Large intestine (tissue), 12 donors: Measurements from ENCODE around the gene OR5B2. TPM values are rescaled to one million over a fixed set of nuclear protein-coding genes. Genes with fewer than 3 reads are reported as not detected.
A peak's percentile ranks its signal among the peaks of the same experiment; 100 is the strongest.

ENCODE experiments used
- DNase-seq, 2 donors: peaks; one replicate each; pipeline versions ENCODE4 v3.0.0 to v3.0.0-alpha.2; 2013
- H3K27ac ChIP-seq: one replicate; pipeline ENCODE4 v1.5.1; 2013; ENCODE audit warnings: low read length
- H3K27me3 ChIP-seq: 2 replicates; pipeline ENCODE4 v1.6.1; 2013; ENCODE audit warnings: low read length; ENCODE audit not compliant: control insufficient read depth, insufficient read depth
- H3K36me3 ChIP-seq: 2 replicates; pipeline ENCODE4 v1.6.1; 2013; ENCODE audit warnings: low read length; ENCODE audit not compliant: control insufficient read depth, insufficient read depth
- H3K4me1 ChIP-seq: one replicate; pipeline ENCODE4 v1.6.1; 2013; ENCODE audit warnings: low read length; ENCODE audit not compliant: control insufficient read depth, insufficient read depth
- H3K4me3 ChIP-seq: one replicate; pipeline ENCODE4 v1.5.1; 2013; ENCODE audit warnings: low read length
- H3K9me3 ChIP-seq: one replicate; pipeline ENCODE4 v1.6.1; 2013; ENCODE audit warnings: mild to moderate bottlenecking, low read depth, low read length, moderate library complexity; ENCODE audit not compliant: control insufficient read depth
- WGBS: methylation state at CpG from one replicate; pipeline ENCODE4 v1.1.5; 2013; ENCODE audit warnings: low lambda C conversion rate; ENCODE audit not compliant: insufficient coverage; 5-methylcytosine and 5-hydroxymethylcytosine counted together
- long read RNA-seq, 11 donors: transcript quantifications; one replicate each; lab custom pipeline, GENCODE V29; 2026
- polyA plus RNA-seq: library from polyadenylated mRNA; unstranded; fragments of 120-200 nt; gene quantifications from one replicate; pipeline ENCODE4 v1.2.1, GENCODE V29; 2013

OR5B2 gene
- 0.01 TPM for polyA plus RNA-seq
- long read RNA-seq, donor 1 = 0 reads
- long read RNA-seq, donor 2 = 0 reads
- long read RNA-seq, donor 3 = 0 reads
- long read RNA-seq, donor 4 = 0 reads
- long read RNA-seq, donor 5 = 0 reads
- long read RNA-seq, donor 6 = 0 reads
- long read RNA-seq, donor 7 = 0 reads
- long read RNA-seq, donor 8 = 0 reads
- long read RNA-seq, donor 9 = 0 reads
- long read RNA-seq, donor 10 = 0 reads
- long read RNA-seq, donor 11 = 0 reads

DNA sequence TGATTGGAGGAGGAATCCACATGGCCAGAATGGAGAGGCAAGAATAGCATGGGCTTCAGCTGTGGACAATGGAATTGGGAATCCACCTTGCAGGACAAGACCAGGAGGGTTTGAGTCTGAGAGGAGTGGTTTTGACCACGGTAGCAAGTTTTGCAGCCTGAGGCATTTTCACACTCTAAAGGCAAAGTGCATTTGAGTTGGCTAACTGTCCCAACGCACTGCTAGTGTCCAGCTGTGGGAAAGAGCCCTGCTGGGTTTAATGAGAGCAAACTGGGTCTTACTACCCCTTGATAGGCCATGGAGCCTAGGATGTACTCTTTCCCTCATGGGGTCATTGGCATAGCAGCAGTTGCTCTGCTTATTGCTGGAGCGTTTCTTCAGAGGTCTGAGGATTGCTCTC lies at the start of gene OR5B2:
OR5B2 (minus strand) TSS at position 101 of the 400 bp plus-strand sequence. CDS start 4,860 bp downstream, outside the sequence.
- Histone ChIP-seq H3K27ac (no peak within 1 kb of the TSS), H3K9me3 (no peaks in the 10 kb centered on the region), H3K4me3 (no peak within 1 kb of the TSS), H3K27me3 (no peaks in the 10 kb centered on the region), H3K36me3 (no peaks in the 10 kb centered on the region), H3K4me1 (no peaks in the 10 kb centered on the region)
- no CpG with 5 or more reads among the region's 3 CpGs for WGBS
- no peak for DNase-seq

DNA sequence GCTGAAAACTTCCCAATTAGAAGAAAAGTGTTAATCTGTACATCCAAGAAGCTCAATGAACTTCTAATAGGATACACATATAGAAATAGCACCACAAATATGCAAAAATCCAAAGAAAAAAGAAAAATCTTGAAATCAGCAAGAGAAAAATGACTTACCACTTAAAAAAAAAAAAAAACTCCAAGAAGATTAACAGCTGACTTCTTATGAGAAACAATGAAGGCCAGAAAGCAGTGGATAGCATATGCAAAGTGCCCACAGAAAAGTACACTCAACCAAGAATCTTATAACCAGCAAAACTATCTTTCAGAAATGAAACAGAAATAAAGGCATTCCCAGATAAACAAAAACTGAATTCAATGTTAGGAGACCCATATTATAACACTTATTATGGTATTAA lies 44.0 kb upstream of the OR5B2 start:
- Histone ChIP-seq H3K36me3 (no peaks in the 10 kb centered on the region), H3K27me3 (no peaks in the 10 kb centered on the region), H3K4me3 (no peak overlapping the region), H3K27ac (no peak overlapping the region), H3K4me1 (no peaks in the 10 kb centered on the region), H3K9me3 (peaks cover 11% of the 10 kb centered on the region)
- no peak for DNase-seq

DNA sequence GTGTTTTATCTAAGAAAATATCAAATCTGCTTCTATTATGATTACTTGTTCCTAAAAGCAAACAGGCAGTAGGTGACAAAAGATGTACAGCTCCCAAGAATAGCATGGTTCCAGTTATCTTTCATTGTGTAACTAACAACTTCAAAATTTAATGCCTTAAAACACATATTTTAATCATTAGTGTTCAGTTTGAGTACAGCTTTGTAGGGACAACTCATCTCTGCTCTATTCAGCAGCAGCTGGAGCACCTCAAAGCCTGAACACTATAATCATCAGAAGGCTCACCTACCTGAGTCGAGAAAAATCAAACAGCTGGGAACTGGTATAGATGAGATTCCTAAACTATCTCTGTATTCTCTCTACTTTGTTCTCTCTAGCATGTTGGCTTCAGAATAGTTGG lies 38.4 kb upstream of the OR5B2 start:
- no peak for DNase-seq

DNA sequence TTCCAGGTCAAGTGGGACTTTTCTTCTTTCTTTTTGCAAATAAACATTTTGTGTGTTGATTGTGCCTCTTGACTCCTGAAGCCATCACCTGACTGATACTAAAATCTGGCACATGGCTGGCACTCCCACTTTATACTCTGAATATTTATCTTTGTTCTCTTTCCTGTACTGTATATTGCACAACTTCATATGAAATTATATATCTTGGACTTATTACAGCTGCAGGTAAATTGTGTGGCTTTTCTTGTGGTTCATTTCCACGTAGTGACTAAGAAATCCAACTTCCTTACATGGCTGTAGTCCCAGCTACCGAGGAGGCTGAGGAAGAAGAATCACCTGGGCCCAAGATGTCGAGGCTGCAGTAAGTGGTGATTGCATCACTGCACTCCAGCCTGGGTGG lies 37.8 kb upstream of the OR5B2 start:
- Histone ChIP-seq H3K27me3 (no peaks in the 10 kb centered on the region), H3K4me1 (no peaks in the 10 kb centered on the region), H3K9me3 (no peaks in the 10 kb centered on the region), H3K4me3 (no peak overlapping the region), H3K27ac (no peak overlapping the region), H3K36me3 (no peaks in the 10 kb centered on the region)
- WGBS = no CpG with 5 or more reads among the region's 3 CpGs
- DNase-seq = no peak

More for the DNA sequence above, 38.4 kb upstream of the OR5B2 start:
- H3K9me3 ChIP-seq = peaks cover 4% of the 10 kb centered on the region
- no peaks in the 10 kb centered on the region for H3K36me3 ChIP-seq
- no peak overlapping the region for H3K4me3 ChIP-seq
- H3K27ac ChIP-seq = no peak overlapping the region
- no peaks in the 10 kb centered on the region for H3K27me3 ChIP-seq
- WGBS = no CpG with 5 or more reads among the region's 1 CpG
- no peaks in the 10 kb centered on the region for H3K4me1 ChIP-seq

DNA sequence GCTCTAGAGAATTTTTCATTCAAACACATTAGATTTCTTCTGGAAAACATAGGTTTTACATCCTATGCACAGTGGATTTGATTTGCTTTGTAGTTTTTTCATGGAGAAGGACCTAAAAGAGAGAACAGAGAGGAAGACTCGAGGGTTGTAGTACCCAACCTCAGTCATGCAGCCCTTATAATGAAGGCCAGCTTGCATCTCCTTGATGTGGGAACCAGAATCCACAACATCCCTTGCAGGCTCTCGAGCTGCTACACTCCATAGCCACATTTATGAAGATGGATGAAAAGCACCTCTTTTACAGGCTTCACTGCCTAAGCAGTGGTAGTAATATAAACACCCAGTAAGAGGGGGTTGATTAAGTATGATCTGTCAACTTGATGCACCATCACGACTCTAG lies 23.7 kb upstream of the OR5B2 start:
- 50% methylated on average over 1 of the region's 3 CpGs for WGBS
- no peaks in the 10 kb centered on the region for H3K27me3 ChIP-seq
- DNase-seq = no peak
- no peaks in the 10 kb centered on the region for H3K36me3 ChIP-seq
- H3K4me3 ChIP-seq = no peak overlapping the region
- no peak overlapping the region for H3K27ac ChIP-seq
- H3K4me1 ChIP-seq = no peaks in the 10 kb centered on the region
- H3K9me3 ChIP-seq = no peaks in the 10 kb centered on the region

DNA sequence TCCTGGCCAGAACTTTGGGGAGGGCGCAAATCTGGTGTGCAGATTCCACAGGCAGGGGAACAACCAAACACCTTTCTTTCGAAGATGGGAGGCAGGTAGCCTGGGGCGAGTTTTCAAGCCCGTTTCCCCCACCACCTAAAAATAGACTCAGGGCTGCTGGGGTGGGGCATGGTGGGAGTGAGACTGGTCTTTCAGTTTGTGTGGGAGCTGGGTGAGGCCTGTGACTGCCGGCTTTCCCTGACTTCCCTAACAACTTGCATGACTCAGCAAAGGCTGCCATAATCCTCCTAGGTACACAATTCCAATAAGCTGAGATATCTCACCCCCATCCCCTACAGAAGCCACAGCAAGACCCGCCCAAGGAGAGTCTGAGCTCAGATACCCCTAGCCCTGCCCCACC lies 18.4 kb upstream of the OR5B2 start:
- no peaks in the 10 kb centered on the region for H3K9me3 ChIP-seq
- no peak overlapping the region for H3K4me3 ChIP-seq
- no peaks in the 10 kb centered on the region for H3K4me1 ChIP-seq
- H3K27ac ChIP-seq = no peak overlapping the region
- no peaks in the 10 kb centered on the region for H3K27me3 ChIP-seq
- no peak for DNase-seq
- WGBS = no CpG with 5 or more reads among the region's 6 CpGs
- no peaks in the 10 kb centered on the region for H3K36me3 ChIP-seq

DNA sequence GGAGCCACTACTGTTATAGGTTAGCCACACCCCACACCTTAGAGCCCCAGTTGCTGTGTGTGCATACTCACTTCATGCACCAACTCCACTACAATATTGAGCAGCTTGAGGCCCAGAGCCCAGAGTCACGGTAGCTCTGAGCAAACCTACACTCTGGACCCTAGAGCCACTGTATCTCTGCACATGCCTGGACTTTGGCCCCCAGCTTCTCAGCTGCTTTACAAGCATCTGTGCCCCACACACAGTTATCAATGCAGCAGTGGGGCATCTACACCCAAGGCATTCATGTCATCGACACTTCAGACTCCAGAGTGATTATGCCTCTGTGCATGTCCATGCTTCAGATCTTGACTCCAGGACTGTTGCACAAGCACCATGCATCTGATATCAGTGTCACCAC lies 16.4 kb upstream of the OR5B2 start:
- Histone ChIP-seq H3K27ac (no peak overlapping the region), H3K4me1 (no peaks in the 10 kb centered on the region), H3K4me3 (no peak overlapping the region), H3K27me3 (no peaks in the 10 kb centered on the region), H3K36me3 (no peaks in the 10 kb centered on the region), H3K9me3 (no peaks in the 10 kb centered on the region)
- no CpG with 5 or more reads among the region's 2 CpGs for WGBS
- DNase-seq = peak; percentile 53 to 75

DNA sequence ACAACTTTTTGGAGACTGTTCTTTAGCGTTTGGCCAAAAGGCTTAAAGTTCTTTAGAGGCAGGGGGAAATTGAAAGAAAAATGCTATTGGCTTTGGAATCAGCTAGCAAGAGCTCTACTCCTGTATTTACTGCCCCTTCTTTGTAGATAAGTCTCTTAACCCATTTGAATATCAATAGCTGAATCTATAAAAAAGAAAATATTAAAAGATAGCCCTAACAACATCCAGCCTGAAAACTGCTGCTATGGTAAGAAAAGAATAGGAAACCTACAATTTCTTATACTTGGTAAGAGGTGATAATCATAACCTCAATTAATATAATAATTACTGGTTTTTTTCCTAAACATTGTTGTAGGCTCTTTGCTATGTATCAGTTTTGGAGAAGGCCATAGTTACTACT lies 14.2 kb upstream of the OR5B2 start, which contains the start of gene OR5B12:
OR5B12 (minus strand) TSS at position 101 of the 400 bp plus-strand sequence. CDS start 2,085 bp downstream, outside the sequence.
- H3K36me3 ChIP-seq = no peaks in the 10 kb centered on the region
- H3K4me1 ChIP-seq = no peaks in the 10 kb centered on the region
- H3K4me3 ChIP-seq = no peak within 1 kb of the TSS
- no peaks in the 10 kb centered on the region for H3K9me3 ChIP-seq
- WGBS = 75% methylated on average over 1 of the region's 1 CpG
- no peak for DNase-seq
- H3K27me3 ChIP-seq = no peaks in the 10 kb centered on the region
- no peak within 1 kb of the TSS for H3K27ac ChIP-seq

DNA sequence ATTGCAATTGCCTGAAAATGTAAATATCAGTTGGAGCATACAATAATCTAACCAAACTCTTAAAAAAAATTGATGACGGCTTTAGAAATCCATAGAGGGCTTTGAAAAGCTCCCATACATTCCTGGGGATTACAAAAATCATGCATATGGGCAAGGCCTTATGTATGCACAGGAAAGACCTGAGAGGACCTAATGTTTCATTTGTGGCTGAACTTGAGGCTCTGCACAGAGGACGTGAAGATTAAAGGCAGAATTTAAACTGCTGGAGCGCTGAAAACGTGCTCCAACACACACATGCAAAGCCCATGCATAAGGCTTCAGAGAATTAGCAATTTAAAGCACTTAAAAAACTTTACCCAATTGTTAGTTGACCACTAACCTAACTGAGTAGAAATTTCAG lies 10.6 kb upstream of the OR5B2 start:
- H3K4me1 ChIP-seq = no peaks in the 10 kb centered on the region
- no peak overlapping the region for H3K4me3 ChIP-seq
- no peak for DNase-seq
- no peaks in the 10 kb centered on the region for H3K36me3 ChIP-seq
- no peak overlapping the region for H3K27ac ChIP-seq
- WGBS = no CpG with 5 or more reads among the region's 4 CpGs
- H3K9me3 ChIP-seq = no peaks in the 10 kb centered on the region
- no peaks in the 10 kb centered on the region for H3K27me3 ChIP-seq

DNA sequence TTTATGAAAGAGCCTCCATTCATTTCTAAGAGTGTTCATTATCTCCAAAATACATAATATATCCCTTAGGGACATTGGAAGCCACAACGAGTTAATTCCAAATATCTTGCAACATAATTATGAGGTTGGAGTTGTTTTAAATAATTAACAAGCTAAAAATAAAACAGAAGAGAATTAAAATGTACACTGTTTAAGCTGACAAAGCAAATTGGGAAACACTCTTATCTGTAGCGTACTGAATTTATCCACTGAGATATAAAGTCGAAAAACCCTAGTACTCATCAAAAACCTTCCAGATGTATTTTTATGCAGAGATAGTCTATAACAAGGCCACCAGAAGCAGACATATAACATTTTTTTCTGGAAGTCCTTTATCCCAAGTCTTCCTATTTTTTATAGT lies 6.3 kb upstream of the OR5B2 start:
- Histone ChIP-seq H3K27ac (no peak overlapping the region), H3K4me3 (no peak overlapping the region), H3K36me3 (no peaks in the 10 kb centered on the region), H3K9me3 (no peaks in the 10 kb centered on the region), H3K4me1 (no peaks in the 10 kb centered on the region), H3K27me3 (no peaks in the 10 kb centered on the region)
- DNase-seq = no peak
- WGBS = 60% methylated on average over 1 of the region's 3 CpGs

DNA sequence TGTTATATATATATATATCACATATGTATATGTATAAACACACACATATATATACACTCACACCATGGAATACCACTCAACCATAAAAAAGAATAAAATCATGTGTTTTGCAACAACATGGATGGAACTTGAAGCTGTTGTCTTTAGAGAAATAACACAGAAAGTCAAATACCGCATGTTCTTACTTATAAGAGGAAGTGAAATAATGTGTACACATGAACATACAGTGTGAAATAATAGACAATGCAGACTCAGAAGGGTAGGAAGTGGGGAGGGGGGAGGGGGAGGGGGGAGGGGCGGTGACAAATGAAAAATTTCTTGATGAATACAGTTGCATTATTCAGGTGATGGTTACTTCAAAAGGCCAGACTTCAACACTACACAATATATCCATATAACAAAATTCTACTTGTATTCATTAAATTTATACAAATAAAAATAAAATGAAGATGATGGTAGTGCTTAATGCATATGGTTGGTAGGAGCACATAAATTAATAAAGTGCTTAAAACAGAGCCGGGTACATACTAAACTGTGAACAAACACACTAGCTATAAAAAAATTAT lies 5.8 kb upstream of the OR5B2 start:
- H3K27ac ChIP-seq = no peak overlapping the region
- 60% methylated on average over 1 of the region's 3 CpGs for WGBS
- no peaks in the 10 kb centered on the region for H3K27me3 ChIP-seq
- no peak overlapping the region for H3K4me3 ChIP-seq
- no peaks in the 10 kb centered on the region for H3K36me3 ChIP-seq
- no peaks in the 10 kb centered on the region for H3K4me1 ChIP-seq
- no peaks in the 10 kb centered on the region for H3K9me3 ChIP-seq
- no peak for DNase-seq
